HUES48 (cell line): ENCODE data around the gene TCL1B.

Experiments used
- H3K27ac ChIP-seq: one replicate; pipeline ENCODE4 v1.7.0; 2013; ENCODE audit warnings: low read depth, low read length, inconsistent platforms
- H3K27me3 ChIP-seq: 2 replicates; pipeline ENCODE4 v1.6.1; 2013; ENCODE audit warnings: mild to moderate bottlenecking, low read length; ENCODE audit not compliant: control insufficient read depth, insufficient read depth
- H3K36me3 ChIP-seq: 2 replicates; pipeline ENCODE4 v1.6.1; 2013; ENCODE audit warnings: low read length; ENCODE audit not compliant: control insufficient read depth, insufficient read depth
- H3K4me1 ChIP-seq: 2 replicates; pipeline ENCODE4 v1.6.1; 2013; ENCODE audit warnings: mild to moderate bottlenecking, low read length; ENCODE audit not compliant: control insufficient read depth, insufficient read depth
- H3K4me3 ChIP-seq: 2 replicates; pipeline ENCODE4 v1.5.1; 2013; ENCODE audit warnings: mild to moderate bottlenecking, low read depth, low read length
- H3K9ac ChIP-seq: 2 replicates; pipeline ENCODE4 v1.6.1; 2013; ENCODE audit warnings: mild to moderate bottlenecking, low read depth, low read length, moderate library complexity
- H3K9me3 ChIP-seq: 2 replicates; pipeline ENCODE4 v1.6.1; 2013; ENCODE audit warnings: low read length; ENCODE audit not compliant: control insufficient read depth, insufficient read depth

Gene TCL1B

DNA sequence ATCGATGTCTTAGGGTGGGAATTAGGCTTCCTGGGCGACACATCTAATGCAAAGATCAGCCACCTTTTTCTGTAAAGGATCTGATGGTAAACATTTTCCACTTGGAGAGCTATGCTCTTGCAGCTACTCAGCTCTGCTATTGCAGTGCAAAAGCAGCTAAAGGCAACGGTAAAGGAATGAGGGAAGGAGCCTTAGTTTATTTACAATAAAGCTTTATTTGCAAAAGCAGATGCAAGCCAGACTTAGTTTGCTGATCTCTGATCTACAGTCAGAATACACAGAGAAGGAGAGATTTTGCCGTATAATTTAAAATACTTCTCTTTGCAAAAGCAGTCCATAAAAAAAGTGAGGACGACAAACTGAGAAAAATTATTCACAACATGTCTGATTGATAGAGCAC is 3.2 kb downstream of the TCL1B start:
- Histone ChIP-seq H3K4me3 (no peak overlapping the region), H3K9ac (no peak overlapping the region), H3K36me3 (no peaks in the 10 kb centered on the region), H3K4me1 (peaks cover 15% of the 10 kb centered on the region), H3K27me3 (no peaks in the 10 kb centered on the region), H3K9me3 (no peaks in the 10 kb centered on the region), H3K27ac (no peak overlapping the region)

DNA sequence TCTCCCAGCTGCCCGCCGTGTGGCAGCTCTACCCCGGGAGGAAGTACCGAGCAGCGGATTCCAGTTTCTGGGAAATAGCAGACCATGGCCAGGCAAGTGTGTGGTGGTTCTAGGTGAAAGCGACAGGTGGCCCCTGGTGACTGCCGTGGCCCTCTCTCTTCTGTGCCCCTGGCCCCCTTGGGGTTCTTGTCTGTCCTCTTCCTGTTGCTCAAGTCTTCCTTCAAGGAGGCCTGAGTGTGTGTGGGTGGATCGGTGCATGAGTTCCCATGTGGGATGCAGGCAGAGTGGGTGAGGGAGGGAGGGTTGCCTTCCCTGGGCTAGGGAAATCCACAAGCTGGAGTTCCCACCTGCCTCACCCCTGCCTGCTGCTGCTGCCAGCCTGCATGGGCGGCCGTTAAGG is 4.6 kb downstream of the TCL1B start:
- H3K27ac ChIP-seq, result no peak overlapping the region
- H3K9me3 ChIP-seq, result no peaks in the 10 kb centered on the region
- peaks cover 1% of the 10 kb centered on the region for H3K27me3 ChIP-seq
- no peaks in the 10 kb centered on the region for H3K36me3 ChIP-seq
- H3K4me3 ChIP-seq, result no peak overlapping the region
- no peak overlapping the region for H3K9ac ChIP-seq
- peaks cover 15% of the 10 kb centered on the region for H3K4me1 ChIP-seq

DNA sequence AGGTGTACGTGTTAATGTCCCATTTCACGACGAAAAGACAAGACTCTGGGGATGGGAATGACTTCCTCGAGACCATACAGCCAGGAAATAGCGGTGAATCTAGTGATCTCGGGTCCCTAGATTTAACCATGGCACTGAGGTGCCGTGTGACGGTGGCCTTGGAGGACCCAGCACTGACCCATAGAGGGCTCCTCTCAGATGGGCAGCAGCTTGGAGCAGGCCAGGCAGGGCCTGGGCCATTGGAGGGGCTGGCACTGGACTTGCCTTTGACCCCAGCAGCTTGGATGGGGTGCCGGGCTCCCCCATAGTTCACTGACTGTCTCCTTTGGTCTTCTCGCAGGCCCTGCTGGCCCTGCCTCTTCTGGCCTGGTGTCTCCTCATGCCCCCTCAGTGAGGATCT is 5.4 kb downstream of the TCL1B start:
- no peak overlapping the region for H3K4me3 ChIP-seq
- no peak overlapping the region for H3K9ac ChIP-seq
- H3K27me3 ChIP-seq, result peaks cover 9% of the 10 kb centered on the region
- peaks cover 12% of the 10 kb centered on the region for H3K4me1 ChIP-seq
- H3K36me3 ChIP-seq, result no peaks in the 10 kb centered on the region
- no peaks in the 10 kb centered on the region for H3K9me3 ChIP-seq
- no peak overlapping the region for H3K27ac ChIP-seq

DNA sequence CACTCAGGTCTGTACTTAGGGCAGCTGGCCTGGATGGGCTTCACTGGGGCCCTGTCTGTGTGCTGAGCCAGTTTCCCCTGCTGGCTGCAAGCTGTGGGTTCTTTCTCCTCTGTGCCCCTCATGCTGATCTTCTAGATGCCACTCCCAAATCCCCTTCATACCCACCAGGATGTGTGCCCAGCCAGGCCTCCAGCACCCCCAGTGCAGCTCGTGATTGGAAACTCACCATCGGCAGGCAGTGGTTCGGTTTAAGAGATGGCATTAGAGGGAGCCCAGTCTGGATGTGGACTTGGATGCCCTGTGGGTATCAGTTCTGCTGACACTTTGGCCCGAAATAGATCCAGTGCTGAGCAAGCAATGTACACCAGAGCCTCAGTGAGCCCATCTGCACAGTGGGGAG is 5.9 kb downstream of the TCL1B start:
- no peaks in the 10 kb centered on the region for H3K9me3 ChIP-seq
- H3K9ac ChIP-seq, result no peak overlapping the region
- H3K4me3 ChIP-seq, result no peak overlapping the region
- H3K36me3 ChIP-seq, result no peaks in the 10 kb centered on the region
- peaks cover 12% of the 10 kb centered on the region for H3K27me3 ChIP-seq
- H3K27ac ChIP-seq, result no peak overlapping the region
- H3K4me1 ChIP-seq, result peaks cover 6% of the 10 kb centered on the region

DNA sequence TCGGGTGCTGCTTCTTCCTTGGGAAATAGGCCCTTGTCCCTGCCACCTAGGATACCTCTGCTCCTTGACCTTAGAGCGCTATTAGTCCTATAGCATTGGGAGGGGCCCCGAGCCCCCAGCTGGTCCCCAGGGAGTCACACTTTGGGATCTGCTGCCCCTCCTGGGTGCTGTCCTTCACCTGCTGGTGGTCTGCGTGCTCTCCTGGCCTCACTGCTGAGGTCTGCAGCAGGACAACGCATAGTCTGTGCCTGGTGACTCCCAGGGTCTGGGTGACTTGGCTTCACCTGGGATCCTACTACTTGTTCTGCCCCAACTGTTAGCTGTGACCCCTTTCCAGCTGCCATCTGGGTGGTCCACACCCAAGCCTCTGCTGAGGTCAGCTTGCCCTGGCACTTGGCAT is 8.8 kb downstream of the TCL1B start:
- no peaks in the 10 kb centered on the region for H3K9me3 ChIP-seq
- H3K4me3 ChIP-seq, result no peak overlapping the region
- peaks cover 42% of the 10 kb centered on the region for H3K27me3 ChIP-seq
- no peak overlapping the region for H3K27ac ChIP-seq
- H3K4me1 ChIP-seq, result peaks cover 12% of the 10 kb centered on the region
- no peaks in the 10 kb centered on the region for H3K36me3 ChIP-seq
- no peak overlapping the region for H3K9ac ChIP-seq

DNA sequence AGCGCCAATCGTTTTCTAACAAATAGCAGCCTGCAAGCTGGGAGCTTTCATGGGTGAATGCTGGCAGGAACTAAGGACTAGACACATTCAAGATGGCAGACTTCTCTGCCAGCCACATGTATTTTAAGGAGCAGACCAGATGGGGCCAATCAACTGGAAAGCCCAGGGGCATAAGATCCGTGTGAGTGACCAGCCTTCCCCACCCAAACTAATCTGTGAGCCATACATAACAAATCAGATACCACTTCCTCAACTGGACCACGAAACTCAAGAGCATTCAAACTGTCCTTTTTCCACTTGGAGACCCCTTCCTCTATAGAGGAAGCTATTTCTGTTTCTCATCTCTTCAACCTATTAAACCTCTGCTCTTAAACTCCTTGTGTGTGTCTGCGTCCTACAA is 9.7 kb downstream of the TCL1B start:
- H3K27me3 ChIP-seq, result peaks cover 50% of the 10 kb centered on the region
- H3K36me3 ChIP-seq, result no peaks in the 10 kb centered on the region
- H3K9ac ChIP-seq, result no peak overlapping the region
- H3K27ac ChIP-seq, result no peak overlapping the region
- H3K9me3 ChIP-seq, result no peaks in the 10 kb centered on the region
- no peak overlapping the region for H3K4me3 ChIP-seq
- peaks cover 20% of the 10 kb centered on the region for H3K4me1 ChIP-seq

DNA sequence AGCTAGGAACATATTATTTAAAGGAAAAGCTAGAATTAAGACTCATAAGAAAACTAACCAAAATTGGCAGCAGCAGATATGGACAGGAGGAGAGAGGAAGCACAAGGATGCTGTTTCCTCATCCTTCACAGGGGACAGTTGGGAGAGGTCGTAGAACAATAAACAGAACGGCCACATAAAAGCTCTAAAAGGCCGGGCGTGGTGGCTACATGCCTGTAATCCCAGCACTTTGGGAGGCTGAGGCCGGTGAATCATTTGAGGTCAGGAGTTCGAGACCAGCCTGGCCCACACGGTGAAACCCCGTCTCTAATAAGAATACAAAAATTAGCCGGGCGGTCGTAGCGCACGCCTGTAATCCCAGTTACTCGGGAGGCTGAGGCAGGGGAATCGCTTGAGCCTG is 10.5 kb downstream of the TCL1B start:
- Histone ChIP-seq H3K9me3 (no peaks in the 10 kb centered on the region), H3K4me1 (peaks cover 27% of the 10 kb centered on the region), H3K4me3 (no peak overlapping the region), H3K27ac (no peak overlapping the region), H3K9ac (no peak overlapping the region), H3K27me3 (peaks cover 58% of the 10 kb centered on the region), H3K36me3 (no peaks in the 10 kb centered on the region)

DNA sequence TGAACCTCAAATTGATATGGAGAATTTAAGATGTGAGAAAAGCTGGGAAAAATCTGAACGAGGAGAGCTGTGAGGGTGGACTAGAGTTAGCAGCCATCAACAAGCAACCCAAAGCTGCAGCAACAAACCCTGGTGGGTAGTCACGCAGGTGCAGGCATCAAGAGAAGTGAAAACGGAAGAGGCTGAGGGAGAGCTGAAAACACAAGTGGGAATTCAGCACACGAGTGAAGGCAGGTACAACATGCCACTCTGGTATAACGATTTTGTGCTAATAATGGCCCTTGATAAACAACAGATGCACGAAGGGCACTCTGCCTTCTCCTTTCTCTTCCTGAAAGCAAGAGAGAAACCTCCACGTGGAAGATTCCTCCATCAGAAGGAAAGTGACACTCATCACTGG is 11.5 kb downstream of the TCL1B start:
- Histone ChIP-seq H3K4me3 (no peak overlapping the region), H3K9me3 (no peaks in the 10 kb centered on the region), H3K27ac (no peak overlapping the region), H3K9ac (no peak overlapping the region), H3K4me1 (peaks cover 35% of the 10 kb centered on the region), H3K36me3 (no peaks in the 10 kb centered on the region), H3K27me3 (peaks cover 68% of the 10 kb centered on the region)

DNA sequence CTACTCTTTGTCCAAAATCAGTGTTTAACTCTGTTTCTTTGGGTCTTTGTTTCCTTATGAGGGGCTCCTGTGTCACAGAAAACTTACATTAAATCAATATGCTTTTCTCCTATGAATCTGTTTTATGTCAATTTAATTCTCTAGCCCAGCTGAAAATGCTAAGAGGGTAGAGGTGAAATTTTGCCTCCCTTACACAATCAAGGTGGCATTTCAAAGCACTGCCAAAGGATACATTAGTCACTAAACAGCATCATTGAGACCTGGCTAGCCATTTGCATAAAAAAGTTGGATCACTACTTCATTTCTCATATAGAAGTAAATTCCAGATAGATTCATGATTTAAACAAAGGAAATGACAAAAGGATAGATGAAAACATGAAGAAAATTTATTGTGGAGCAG is 12.1 kb downstream of the TCL1B start:
- Histone ChIP-seq H3K27ac (no peak overlapping the region), H3K4me3 (no peak overlapping the region), H3K9me3 (no peaks in the 10 kb centered on the region), H3K27me3 (peaks cover 73% of the 10 kb centered on the region), H3K9ac (no peak overlapping the region), H3K4me1 (peaks cover 35% of the 10 kb centered on the region), H3K36me3 (no peaks in the 10 kb centered on the region)

DNA sequence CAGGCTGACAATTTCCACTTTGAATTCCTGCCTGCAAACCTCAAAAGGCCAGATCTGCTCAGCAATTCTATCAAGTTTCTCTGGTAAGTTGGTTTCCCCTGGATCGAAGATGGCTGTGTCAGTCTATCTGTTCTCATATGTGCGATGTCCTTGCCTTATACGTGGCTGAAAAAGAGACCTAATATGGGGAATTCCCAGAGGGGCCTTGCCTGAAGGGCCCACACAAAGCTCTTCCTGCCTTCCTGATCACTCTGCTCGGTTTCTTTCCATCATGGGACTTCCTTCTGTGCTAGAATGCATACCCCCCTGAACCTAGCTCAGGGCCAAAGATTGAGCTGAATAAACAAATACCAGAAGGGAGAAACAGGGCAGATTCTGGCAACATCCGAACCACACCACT is 13.2 kb downstream of the TCL1B start:
- Histone ChIP-seq H3K4me1 (peaks cover 38% of the 10 kb centered on the region), H3K9me3 (no peaks in the 10 kb centered on the region), H3K4me3 (no peak overlapping the region), H3K27me3 (peaks cover 85% of the 10 kb centered on the region), H3K9ac (no peak overlapping the region), H3K27ac (no peak overlapping the region), H3K36me3 (no peaks in the 10 kb centered on the region)

DNA sequence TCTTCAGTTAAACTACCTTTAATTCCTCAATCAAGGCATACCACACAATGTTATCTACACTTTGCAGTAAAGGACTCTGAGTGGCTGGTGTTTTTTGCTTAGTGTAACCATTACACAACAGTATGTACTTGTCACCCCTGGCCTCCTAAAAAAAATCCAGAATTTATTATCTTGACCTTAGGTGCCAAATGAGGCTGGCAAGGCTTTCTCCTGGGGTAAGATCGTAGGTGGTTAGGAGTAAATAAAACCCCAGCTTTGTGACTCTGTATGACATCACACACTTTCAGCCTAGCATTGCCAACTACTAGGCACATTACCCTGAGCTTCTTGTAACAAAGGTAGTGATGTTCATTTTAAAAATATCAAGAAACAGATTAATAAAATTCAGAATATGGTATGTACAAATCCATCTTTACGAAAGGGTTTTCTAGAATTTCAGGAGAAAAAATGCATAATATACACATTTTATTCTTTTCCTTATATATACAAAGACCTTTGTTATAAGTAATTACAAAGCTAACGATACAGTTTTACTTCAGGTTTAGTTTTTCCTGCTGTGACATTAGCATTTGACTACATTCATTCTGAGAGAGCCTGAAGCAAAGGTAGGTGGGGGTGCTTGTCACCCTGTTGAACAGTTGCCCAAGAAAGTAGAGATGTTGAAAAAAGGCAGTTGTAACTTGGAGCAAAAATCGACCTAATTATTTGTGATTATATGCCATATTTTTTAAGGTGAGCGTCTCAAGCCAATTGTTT is 14.2 kb downstream of the TCL1B start:
- H3K9me3 ChIP-seq, result no peaks in the 10 kb centered on the region
- 0 out of 2 replicates have a peak overlapping the region, but pooled peaks have one; percentile 12 for H3K4me3 ChIP-seq
- peak overlapping the region; percentile 46 for H3K27ac ChIP-seq
- peaks cover 94% of the 10 kb centered on the region for H3K27me3 ChIP-seq
- H3K4me1 ChIP-seq, result peaks cover 38% of the 10 kb centered on the region
- H3K36me3 ChIP-seq, result no peaks in the 10 kb centered on the region
- H3K9ac ChIP-seq, result no peak overlapping the region
